SHP77 (cell line): Measurements from ENCODE around the gene ROCK1.
"Not testable (repeated sequence)": the region's sequence is repeated elsewhere in the genome, so short reads cannot be mapped to it uniquely, and the experiment has no call there.

ENCODE experiments used
- DNase-seq, 2 experiments: peaks; one replicate each; lab custom pipeline; 2025; lab: John Stamatoyannopoulos, UW

The ROCK1 gene

GRCh38 chr18:21111346-21112139, at the start of gene ROCK1:
ROCK1 (minus strand) TSS chr18:21111813; CDS start chr18:21110910, 903 bp downstream.
- DNase-seq: peak; percentile 87 to 99

DNA sequence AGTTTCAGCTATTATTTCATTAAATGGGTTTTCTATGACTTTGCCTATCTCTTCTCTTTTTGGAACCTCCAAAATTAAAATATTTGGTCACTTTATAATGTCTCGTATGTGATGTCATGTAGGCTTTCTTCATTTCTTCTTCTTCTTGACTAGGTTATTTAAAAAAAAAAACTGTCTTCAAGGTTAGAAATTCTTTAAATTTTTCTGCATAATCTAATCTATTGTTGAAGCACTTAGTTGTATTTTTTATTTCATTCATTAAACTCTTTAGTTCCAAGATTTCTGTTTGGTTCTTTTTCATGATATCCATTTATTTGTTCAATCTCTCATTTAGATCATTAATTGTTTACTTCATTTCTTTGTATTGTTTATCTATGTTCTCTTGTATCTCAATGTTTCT, 43.8 kb upstream of the ROCK1 start:
- DNase-seq: no peak

DNA sequence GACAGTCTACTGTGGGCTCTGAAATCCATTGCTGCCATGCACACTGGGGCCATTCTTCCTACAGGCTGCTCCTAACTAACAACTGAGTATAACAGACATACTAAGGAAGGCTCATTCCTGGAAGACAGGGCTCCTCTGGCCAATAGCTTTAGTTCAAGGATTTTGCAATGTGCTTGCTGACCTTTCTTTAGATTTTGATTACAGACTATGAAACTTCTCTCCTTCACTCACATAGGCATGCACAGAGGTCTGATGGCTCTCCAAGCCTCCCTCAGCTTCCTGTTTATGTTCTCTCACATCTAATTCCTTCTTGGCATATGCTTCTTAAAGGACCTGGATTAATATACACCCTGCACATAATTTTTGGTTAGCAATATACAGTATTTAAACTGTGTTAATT, 34.4 kb upstream of the ROCK1 start:
- DNase-seq: no peak

GRCh38 chr18:21145371-21145770, 33.8 kb upstream of the ROCK1 start:
- no peak for DNase-seq

DNA sequence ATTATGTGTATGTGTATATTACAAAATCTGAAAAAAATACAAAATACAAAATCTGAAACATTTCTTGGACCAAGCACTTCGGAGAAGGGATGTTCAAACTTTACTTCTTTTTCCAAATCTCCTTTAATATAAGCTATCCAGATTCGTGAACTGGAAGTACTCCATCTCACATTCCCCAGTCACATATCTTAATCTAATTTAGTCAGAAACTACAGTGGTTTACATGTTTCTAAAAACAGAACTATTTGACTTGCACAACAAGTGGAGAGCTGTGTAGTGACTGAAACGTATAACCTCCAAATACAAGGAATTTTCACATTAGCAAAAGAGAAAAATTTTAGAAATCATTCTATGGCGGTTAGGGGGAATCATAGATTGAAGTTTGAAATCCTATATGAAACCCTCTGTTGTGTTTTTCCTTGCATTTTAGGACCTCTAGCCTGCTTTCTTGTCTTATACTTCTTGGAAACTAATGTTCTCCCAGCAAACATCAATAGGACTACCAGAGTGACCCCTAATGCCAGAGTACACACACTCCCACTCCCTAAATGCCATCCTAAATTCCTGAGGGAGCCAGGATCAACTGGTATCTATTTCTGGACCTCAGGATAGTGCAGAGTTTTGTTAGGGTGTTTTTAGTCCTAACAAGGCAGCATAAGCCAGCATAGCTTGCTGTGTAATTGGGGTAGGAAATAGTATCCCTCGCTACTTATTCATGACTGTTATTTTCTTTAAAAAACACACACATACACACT, 30.2 kb upstream of the ROCK1 start:
- no peak for DNase-seq

DNA sequence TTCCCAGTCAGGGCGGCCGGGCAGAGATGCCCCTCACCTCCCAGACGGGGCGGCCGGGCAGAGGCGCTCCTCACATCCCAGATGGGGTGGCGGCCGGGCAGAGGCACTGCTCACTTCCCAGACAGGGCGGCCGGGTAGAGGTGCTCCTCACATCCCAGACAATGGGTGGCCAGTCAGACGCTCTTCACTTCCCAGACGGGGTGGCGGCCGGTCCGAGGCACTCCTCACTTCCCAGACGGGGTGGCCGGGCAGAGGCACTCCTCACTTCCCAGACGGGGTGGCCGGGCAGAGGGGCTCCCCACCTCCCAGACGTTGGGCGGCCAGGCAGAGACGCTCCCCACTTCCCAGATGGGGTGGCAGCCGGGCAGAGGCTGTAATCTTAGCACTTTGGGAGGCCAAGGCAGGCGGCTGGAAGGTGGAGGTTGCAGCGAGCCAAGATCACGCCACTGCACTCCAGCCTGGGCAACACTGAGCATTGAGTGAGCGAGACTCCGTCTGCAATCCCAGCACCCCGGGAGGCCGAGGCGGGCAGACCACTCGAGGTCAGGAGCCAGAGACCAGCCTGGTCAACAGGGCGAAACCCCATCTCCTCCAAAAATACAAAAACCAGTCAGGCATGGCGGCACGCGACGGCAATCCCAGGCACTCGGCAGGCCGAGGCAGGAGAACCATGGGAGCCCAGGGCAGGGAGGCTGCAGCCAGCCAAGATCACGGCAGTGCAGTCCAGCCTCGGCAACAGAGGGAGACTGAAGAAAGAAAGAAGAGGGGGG, 26.3 kb upstream of the ROCK1 start:
- not testable (repeated sequence) for DNase-seq

- peak in 1 of 2 experiments; percentile 12 for DNase-seq
Measured at GRCh38 chr18:21134895-21135294, 23.3 kb upstream of the ROCK1 start.

DNA sequence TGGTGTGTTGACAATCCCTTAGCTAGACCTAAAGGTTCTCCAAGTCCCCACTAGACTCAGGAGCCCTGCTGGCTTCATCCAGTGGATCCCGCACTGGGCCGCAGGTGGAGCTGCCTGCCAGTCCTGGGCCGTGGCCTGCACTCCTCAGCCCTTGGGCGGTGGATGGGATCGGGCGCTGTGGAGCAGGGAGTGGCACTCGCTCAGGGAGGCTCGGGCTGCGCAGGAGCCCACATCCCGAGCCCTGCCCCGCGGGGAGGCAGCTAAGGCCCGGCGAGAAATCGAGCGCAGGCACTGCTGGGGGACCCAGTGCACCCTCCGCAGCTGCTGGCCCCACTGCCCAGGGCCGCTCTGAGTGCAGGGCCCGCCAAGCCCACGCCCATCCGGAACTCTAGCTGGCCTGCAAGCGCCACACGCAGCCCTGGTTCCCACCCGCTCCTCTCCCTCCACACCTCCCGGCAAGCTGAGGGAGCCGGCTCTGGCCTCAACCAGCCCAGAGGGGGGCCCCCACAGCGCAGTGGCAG, 20.8 kb upstream of the ROCK1 start:
- DNase-seq: no peak

GRCh38 chr18:21131698-21132227, 20.1 kb upstream of the ROCK1 start:
- DNase-seq: no peak

DNA sequence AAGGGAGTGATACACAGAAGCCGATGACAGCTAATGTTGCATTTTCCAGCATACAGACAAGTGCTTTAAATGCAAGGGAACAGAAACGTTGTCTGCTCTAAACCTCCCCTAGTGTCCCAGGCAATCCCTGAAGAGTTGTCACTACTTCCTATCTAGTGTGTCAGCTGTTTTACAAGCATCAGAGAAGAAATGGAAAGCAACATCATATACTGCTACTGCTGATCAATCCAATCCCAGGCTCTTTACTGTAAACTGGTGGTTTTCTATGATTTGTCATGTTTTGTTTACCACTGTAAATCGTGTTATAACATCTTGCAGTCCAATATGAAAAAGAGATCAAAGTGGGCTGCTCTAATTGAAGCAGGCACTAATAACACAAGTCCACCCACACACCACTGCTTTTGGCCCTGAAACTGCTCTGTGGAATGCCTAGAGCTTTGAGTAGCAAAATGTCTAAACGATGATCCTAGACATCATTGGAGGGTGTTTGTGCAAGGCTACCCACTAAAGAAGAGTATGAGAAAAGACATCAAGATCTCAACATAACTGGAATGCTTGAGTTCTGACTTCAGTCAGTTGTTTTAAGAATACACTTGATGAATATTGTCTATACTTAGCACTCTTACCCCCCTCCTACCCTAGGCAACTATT, 18.1 kb upstream of the ROCK1 start:
- no peak for DNase-seq

GRCh38 chr18:21123290-21123926, 11.8 kb upstream of the ROCK1 start:
- no peak for DNase-seq

DNA sequence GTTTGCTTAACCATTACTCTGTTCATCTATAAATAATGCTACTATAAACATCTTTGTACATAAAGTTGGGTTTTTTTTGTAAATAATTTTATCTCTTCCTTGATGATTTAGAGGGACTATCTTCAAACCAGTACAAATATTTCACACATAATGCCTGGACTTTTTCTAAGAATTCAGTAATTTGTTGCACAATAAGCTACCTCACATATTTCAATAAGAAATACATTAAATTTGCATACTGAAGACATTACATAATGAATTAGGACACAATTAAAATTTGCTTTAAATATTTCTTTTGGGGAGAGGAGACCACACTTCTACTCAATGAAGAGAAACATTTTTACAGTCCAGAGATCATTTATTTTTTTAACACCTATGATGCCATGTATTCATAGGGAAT, 7.2 kb upstream of the ROCK1 start:
- no peak for DNase-seq

- no peak for DNase-seq
Measured at GRCh38 chr18:21117409-21118131, 6.0 kb upstream of the ROCK1 start.

GRCh38 chr18:21115519-21116411, 4.2 kb upstream of the ROCK1 start:
- peak in 1 of 2 experiments; percentile 8 for DNase-seq

- DNase-seq: no peak
Measured at GRCh38 chr18:21112543-21113105, 1.0 kb upstream of the ROCK1 start.

- DNase-seq: no peak
Measured at GRCh38 chr18:21112140-21112473, 494 bp upstream of the ROCK1 start.

- peak in 1 of 2 experiments; percentile 17 for DNase-seq
Measured at GRCh38 chr18:21110713-21111345, 784 bp downstream of the ROCK1 start.

DNA sequence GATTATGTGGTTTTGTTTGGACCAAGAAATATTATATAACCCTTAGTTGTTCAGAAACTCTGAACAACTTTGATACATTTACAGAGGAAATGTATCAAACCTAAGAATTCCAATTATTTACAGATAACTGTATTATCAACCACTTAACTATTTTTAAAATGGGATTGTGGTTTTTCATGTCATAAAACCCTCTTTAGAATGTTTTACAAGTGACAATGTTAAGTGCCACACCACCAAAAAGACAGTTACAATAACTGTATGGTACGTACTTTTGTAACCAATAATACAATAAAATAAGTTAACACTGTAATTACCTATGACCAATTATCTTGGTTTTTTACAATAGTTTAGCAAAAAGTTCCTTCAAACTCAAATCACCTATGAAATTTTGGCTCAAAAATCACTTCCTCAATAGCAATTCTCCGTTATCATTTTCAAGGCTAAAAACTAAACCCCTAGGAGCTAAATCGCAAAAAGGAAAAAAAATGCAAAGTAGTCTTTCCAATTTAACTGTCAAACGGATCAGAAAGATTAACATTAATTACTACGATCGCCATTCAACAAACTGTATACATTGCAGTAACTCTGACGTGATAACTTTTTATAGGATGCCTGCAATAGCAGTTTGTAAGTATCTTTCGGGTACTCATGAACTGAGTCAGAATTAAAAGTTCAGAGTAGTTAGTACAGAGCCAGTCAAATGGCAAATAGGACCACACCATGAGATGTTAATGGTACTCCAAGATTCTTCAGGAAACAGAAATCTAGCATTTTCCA, 1.5 kb downstream of the ROCK1 start:
- no peak for DNase-seq
